HG03457 (cell line): ENCODE measurements around the gene NTN1.

Experiments used
- ATAC-seq: cut with Tn5 transposase; IDR thresholded peaks from one replicate; pipeline ENCODE4 v1.9.1; 2021; ENCODE audit warnings: moderate number of reproducible peaks; ENCODE audit not compliant: unreplicated experiment

NTN1 gene

GRCh38 chr17:9187828-9188227 lies 166.5 kb downstream of the NTN1 start:
- no peak for ATAC-seq

- ATAC-seq, result no peak
Observed at GRCh38 chr17:9188367-9188766, 167.1 kb downstream of the NTN1 start.

GRCh38 chr17:9189870-9190269 lies 168.6 kb downstream of the NTN1 start:
- ATAC-seq, result no peak

DNA sequence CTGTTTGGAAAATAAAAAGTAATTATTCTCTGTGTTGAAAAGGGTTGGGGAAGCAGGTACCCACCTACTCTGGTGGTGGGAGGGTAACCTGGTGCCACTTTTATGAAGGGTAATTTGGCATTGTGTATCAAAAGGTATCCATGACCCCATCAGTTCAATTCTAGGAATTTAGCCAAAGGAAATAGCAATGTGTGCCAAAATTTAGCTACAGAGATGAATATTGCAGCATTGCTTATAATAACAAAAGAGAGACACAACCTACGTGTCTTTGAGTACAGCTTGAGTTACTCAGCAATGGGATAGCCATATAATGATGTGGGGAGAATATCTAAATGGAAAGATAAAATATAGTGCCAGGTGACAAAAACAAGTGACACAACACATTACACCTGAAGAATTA lies 170.7 kb downstream of the NTN1 start:
- ATAC-seq, result no peak

GRCh38 chr17:9195411-9195810 lies 174.1 kb downstream of the NTN1 start:
- ATAC-seq, result no peak

GRCh38 chr17:9195961-9196670 lies 174.8 kb downstream of the NTN1 start:
- ATAC-seq, result no peak

GRCh38 chr17:9199571-9200551 lies 178.6 kb downstream of the NTN1 start:
- no peak for ATAC-seq

- no peak for ATAC-seq
Observed at GRCh38 chr17:9200699-9201359, 179.5 kb downstream of the NTN1 start.

GRCh38 chr17:9202532-9202931 lies 181.2 kb downstream of the NTN1 start:
- no peak for ATAC-seq

GRCh38 chr17:9203771-9204425 lies 182.6 kb downstream of the NTN1 start:
- ATAC-seq, result no peak

- no peak for ATAC-seq
Observed at GRCh38 chr17:9204637-9205329, 183.5 kb downstream of the NTN1 start.

- ATAC-seq, result no peak
Observed at GRCh38 chr17:9205520-9206409, 184.5 kb downstream of the NTN1 start.

DNA sequence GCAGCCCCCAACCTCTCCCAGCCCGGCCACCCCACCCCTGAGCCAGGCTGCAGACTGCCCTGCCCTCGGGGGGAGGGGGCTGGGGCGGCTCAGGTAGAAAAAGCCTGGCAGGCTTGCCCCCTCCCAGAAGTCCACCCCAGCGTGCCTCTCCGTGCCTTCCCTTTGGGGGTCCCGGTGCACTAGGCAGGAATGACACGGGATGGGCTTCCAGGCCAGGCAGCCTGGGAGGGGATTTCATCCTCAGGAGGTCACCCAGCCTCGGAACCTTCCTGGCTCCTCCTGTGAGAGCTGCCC lies 185.0 kb downstream of the NTN1 start:
- ATAC-seq, result no peak

DNA sequence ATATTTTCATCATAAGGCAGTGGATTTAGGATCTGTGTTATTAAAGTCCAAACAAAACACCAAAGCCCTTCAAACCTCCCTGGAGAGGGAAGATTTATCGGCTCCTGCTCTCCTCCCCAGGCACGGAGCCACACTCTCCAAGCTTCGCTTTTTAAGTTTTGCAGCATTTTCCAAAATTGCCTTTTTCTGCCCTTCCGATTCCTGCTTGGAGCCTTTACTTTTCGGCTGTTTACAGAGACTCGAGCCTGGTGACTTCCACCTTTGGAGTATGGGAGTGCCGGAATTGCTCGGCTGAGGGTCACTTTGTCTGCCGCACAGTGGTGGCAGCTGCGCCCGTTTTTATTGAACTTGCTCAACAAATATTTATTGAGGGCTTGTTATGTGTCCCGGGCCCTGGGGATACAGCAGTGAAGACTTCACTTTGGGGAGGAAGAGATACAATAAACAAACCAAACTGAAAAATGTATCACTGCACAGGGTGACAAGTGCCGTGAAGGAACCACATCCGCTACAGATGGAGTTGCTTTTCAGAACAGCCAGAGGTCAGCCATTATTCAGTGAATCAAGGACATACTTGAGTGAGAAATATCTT lies 185.5 kb downstream of the NTN1 start:
- ATAC-seq, result no peak

GRCh38 chr17:9208381-9209105 lies 187.2 kb downstream of the NTN1 start:
- no peak for ATAC-seq

DNA sequence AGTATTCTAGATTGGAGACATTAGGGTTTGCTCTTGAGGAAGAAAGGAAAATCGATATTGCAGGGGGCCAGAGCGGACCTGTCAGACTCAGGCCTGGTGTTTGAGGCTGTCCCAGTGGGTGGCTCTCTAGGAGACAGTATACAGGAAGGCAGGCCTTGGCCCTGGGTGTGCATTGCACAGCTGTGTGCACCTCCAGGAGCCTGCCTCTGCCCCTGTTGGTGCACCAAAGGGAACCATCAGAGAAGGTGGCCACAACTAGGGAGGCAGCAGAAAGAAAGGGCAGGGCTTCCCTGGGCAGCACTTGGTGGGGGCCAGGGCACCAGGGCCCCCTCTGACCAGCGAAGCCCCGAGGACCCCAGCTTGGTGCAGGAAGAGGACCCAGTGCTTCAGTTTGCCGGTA lies 188.0 kb downstream of the NTN1 start:
- no peak for ATAC-seq

- no peak for ATAC-seq
Observed at GRCh38 chr17:9209781-9210370, 188.6 kb downstream of the NTN1 start.

GRCh38 chr17:9211133-9211765 lies 189.9 kb downstream of the NTN1 start:
- ATAC-seq, result no peak
